ENCODE results near the gene PRPSAP2. TPM values are rescaled to one million over a fixed set of nuclear protein-coding genes. Genes with fewer than 3 reads are reported as not detected.

Gene PRPSAP2
- total and polyA plus RNA-seq, 2 of the 4 experiments (the other 2 are of a cell fraction), result 22.9 to 28.1 TPM

GRCh38 chr17:18948476-18949006, 90.6 kb downstream of the PRPSAP2 start:
- DNase-seq, result no peak
- WGBS, 2 experiments (ENCODE audit: extremely low coverage in 2 of 2, insufficient read length in 1 of 2), result 70% methylated on average over 2 of the region's 8 CpGs; no CpG with 5 or more reads in 1 of the 2 experiments
- no peak overlapping the region for H3K18ac ChIP-seq (ENCODE audit: low read depth, low read length)
- H4K91ac ChIP-seq (ENCODE audit: insufficient read depth, low read depth, low read length), result no peak overlapping the region
- no peak overlapping the region for H4K8ac ChIP-seq (ENCODE audit: low read depth in 2 of 2, low read length in 2 of 2)
- no peaks in the 10 kb centered on the region for H3K9me3 ChIP-seq (ENCODE audit: control insufficient read depth, insufficient read depth, low read length)
- no peak overlapping the region for H3K9ac ChIP-seq (ENCODE audit: low read depth, low read length)
- no peak overlapping the region for H3K23ac ChIP-seq (ENCODE audit: low read depth, low read length)
- no peak overlapping the region for H3K27ac ChIP-seq (ENCODE audit: insufficient read depth, low read length)
- ChIA-PET POLR2A (ENCODE audit: unreplicated experiment) (no interaction called here), CTCF (interaction anchor here (1.6 kb wide), 1 partner anchor 12 kb away, joined by 5 read pairs; no protein-coding TSS in a partner anchor)
- no peak overlapping the region for H2BK15ac ChIP-seq (ENCODE audit: low read depth, low read length)
- no peak overlapping the region for H3K14ac ChIP-seq (replicated peaks; ENCODE audit: low read depth, low read length)
- no peak overlapping the region for H2BK120ac ChIP-seq (ENCODE audit: low read depth, low read length)
- intact Hi-C loops (cut with micrococcal nuclease) (no loop called here), in situ Hi-C loops (cut with MboI; ENCODE audit: low sequenced_read_pairs) (no loop called here), dilution Hi-C loops (cut with HindIII; ENCODE audit: low sequenced_read_pairs, unreplicated experiment) (no loop called here)
- no peak overlapping the region for H3K4me2 ChIP-seq (ENCODE audit: low read depth, low read length)
- H2AK5ac ChIP-seq (ENCODE audit: low read depth, low read length), result no peak overlapping the region
- H2BK20ac ChIP-seq (ENCODE audit: low read depth, low read length), result no peak overlapping the region
- H3K4ac ChIP-seq (ENCODE audit: low read depth, low read length), result no peak overlapping the region
- ATAC-seq (ENCODE audit: low read depth), result no peak
- H4K20me1 ChIP-seq (ENCODE audit: insufficient read depth, low read length), result no peaks in the 10 kb centered on the region
- no peak overlapping the region for H2AFZ ChIP-seq (replicated peaks; ENCODE audit: low read length, poor library complexity)
- H2AK9ac ChIP-seq (replicated peaks; ENCODE audit: low read depth, low read length, poor library complexity), result no peak overlapping the region
- H4K5ac ChIP-seq (ENCODE audit: low read depth, low read length), result no peak overlapping the region
- peaks cover 51% of the 10 kb centered on the region for H3K27me3 ChIP-seq (ENCODE audit: control insufficient read depth, insufficient read depth, low read length)
- H3K56ac ChIP-seq (ENCODE audit: extremely low read depth, insufficient read depth, low read length), result no peak overlapping the region
- no peaks in the 10 kb centered on the region for H3K9me1 ChIP-seq (ENCODE audit: insufficient read depth, low read length)
- BruUV-seq (replicated peaks), result no TSS peak
- peaks cover 5% of the 10 kb centered on the region; the same call in 1 of the 2 replicates for H3K4me1 ChIP-seq (ENCODE audit: control insufficient read depth, insufficient read depth, low read length)
- TF ChIP-seq CHD1 (IDR thresholded peaks at IDR 0.05; ENCODE audit: low read depth, low read length) (no peak), RCOR1 (IDR thresholded peaks at IDR 0.05; ENCODE audit: insufficient replicate concordance, low read length) (no peak), MXI1 (IDR thresholded peaks at IDR 0.05; ENCODE audit: borderline replicate concordance, low read depth, low read length) (no peak)
- H3K79me1 ChIP-seq (ENCODE audit: low read depth in 1 of 2, low read length in 2 of 2), result no peaks in the 10 kb centered on the region
- H3K4me3 ChIP-seq (ENCODE audit: insufficient read depth, low read depth, low read length), result no peak overlapping the region
- H3K36me3 ChIP-seq (ENCODE audit: control insufficient read depth, insufficient read depth, low read length), result no peaks in the 10 kb centered on the region
- no peak overlapping the region for H2BK5ac ChIP-seq (ENCODE audit: low read depth, low read length, poor library complexity, severe bottlenecking)
